Measurements from ENCODE around the gene TNFRSF1A.

Gene TNFRSF1A

GRCh38 chr12:6285063-6285477 is 56.8 kb downstream of the TNFRSF1A start:
- no peak overlapping the region for H3K4me3 ChIP-seq (ENCODE audit: low read depth, low read length)
- TF ChIP-seq CTCF (IDR thresholded peaks at IDR 0.05; ENCODE audit: borderline replicate concordance, insufficient read depth, low read depth, low read length): peak; percentile 80

- no peak for TF ChIP-seq CTCF (IDR thresholded peaks at IDR 0.05; ENCODE audit: borderline replicate concordance, insufficient read depth, low read depth, low read length)
- H3K4me3 ChIP-seq (ENCODE audit: low read depth, low read length): no peak overlapping the region
Measured at GRCh38 chr12:6284273-6284672, 57.6 kb downstream of the TNFRSF1A start.

GRCh38 chr12:6282453-6282840 is 59.4 kb downstream of the TNFRSF1A start:
- TF ChIP-seq CTCF (IDR thresholded peaks at IDR 0.05; ENCODE audit: borderline replicate concordance, insufficient read depth, low read depth, low read length): no peak
- H3K4me3 ChIP-seq (ENCODE audit: low read depth, low read length): no peak overlapping the region

GRCh38 chr12:6281081-6281809 is 60.6 kb downstream of the TNFRSF1A start:
- H3K4me3 ChIP-seq (ENCODE audit: low read depth, low read length): no peak overlapping the region
- TF ChIP-seq CTCF (IDR thresholded peaks at IDR 0.05; ENCODE audit: borderline replicate concordance, insufficient read depth, low read depth, low read length): no peak

- no peak for TF ChIP-seq CTCF (IDR thresholded peaks at IDR 0.05; ENCODE audit: borderline replicate concordance, insufficient read depth, low read depth, low read length)
- no peak overlapping the region for H3K4me3 ChIP-seq (ENCODE audit: low read depth, low read length)
Measured at GRCh38 chr12:6280672-6281071, 61.2 kb downstream of the TNFRSF1A start.

GRCh38 chr12:6280053-6280469 is 61.8 kb downstream of the TNFRSF1A start:
- TF ChIP-seq CTCF (IDR thresholded peaks at IDR 0.05; ENCODE audit: borderline replicate concordance, insufficient read depth, low read depth, low read length): no peak
- no peak overlapping the region for H3K4me3 ChIP-seq (ENCODE audit: low read depth, low read length)

GRCh38 chr12:6279631-6280030 is 62.2 kb downstream of the TNFRSF1A start:
- no peak overlapping the region for H3K4me3 ChIP-seq (ENCODE audit: low read depth, low read length)
- no peak for TF ChIP-seq CTCF (IDR thresholded peaks at IDR 0.05; ENCODE audit: borderline replicate concordance, insufficient read depth, low read depth, low read length)

Data from GM12875 (cell line).